GM21576 (cell line): ENCODE data around the gene TCIRG1.

ENCODE experiments used
- ATAC-seq: cut with Tn5 transposase; IDR thresholded peaks from one replicate; pipeline ENCODE4 v1.9.1; 2021; ENCODE audit warnings: mild to moderate bottlenecking, moderate library complexity; ENCODE audit not compliant: unreplicated experiment

TCIRG1 gene

DNA sequence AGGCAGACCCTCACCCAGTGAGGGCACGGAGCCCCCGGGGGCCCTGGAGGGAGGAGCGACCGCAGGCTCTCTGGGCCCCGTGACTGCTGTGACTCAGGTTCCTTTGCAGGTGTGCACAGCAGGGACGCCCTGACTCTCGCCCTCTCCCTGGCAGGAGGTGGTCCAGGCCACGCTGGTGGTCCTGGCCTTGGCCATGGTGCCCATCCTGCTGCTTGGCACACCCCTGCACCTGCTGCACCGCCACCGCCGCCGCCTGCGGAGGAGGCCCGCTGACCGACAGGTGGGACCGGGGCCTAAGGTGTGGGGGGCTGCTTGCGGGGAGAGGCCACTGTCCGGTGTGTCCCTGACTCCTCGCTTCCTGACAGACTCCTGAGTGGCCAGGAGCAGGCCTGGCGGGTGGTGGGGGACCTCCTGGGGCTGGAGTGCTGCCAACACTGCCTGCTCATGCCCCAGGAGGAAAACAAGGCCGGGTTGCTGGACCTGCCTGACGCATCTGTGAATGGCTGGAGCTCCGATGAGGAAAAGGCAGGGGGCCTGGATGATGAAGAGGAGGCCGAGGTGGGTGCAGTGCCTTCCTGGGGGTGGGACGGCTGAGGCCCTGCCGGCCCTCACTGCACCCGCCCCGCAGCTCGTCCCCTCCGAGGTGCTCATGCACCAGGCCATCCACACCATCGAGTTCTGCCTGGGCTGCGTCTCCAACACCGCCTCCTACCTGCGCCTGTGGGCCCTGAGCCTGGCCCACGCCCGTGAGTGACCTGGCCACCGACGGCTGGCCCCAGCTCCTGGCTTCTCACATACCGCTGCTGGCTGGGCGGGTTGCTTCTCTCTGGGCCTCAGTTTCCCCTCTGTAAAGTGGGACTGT lies 10.9 kb downstream of the TCIRG1 start:
- no peak for ATAC-seq

DNA sequence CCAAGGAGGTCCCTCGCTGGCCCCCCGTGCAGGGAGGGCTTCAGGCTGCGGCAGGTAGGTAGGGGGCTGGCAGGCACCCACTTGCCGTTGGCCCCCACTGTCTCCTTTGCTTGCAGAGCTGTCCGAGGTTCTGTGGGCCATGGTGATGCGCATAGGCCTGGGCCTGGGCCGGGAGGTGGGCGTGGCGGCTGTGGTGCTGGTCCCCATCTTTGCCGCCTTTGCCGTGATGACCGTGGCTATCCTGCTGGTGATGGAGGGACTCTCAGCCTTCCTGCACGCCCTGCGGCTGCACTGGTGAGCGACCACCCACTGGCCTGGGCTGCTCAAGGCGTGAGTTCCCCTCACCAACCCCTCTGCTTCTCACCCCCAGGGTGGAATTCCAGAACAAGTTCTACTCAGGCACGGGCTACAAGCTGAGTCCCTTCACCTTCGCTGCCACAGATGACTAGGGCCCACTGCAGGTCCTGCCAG lies 11.6 kb downstream of the TCIRG1 start:
- no peak for ATAC-seq

DNA sequence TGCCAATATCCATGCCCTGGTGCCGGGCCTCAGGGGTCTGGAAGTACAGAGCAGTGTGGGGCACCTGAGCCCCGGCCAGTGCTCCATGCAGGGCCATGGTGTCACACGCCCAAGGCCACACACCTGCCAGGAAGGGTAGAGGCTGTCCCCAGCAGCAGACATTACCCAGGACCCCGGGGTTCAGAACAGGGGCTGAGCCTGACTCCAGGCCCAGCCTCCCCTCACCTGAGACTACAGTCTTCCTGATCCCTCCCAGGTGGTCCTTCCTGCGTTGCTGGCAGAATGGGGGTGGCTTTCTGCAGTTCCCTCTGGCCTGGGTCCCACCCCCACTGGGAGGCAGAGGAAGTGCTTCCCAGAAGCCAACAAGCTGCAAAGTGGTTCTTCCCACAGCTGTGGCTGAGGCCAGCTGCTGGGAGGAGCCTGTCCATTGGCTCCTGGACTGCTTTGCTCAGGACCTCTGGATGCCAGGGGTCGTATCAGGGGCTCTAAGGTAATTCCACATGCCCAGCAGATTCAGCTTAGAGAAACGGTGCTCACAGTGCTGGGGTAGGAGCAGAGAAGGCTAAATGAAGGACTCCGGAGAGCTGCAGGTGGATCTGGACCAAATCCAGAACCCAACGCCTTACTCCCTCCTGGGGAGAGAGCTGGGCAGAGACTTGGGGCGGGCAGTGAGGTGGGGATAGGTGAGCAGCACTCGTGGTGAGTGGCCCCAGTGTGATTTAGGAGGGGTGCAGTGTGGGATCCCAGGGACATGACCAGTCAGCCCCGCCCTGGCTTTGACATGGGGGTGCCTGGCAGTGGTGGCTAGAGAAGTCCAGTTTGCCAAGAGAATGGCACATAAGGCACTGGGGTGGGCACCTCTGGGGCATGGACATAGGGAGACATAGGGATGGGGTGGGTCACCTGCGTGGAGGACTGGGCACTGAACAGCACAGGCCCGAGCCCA lies 12.6 kb downstream of the TCIRG1 start:
- ATAC-seq, result no peak

DNA sequence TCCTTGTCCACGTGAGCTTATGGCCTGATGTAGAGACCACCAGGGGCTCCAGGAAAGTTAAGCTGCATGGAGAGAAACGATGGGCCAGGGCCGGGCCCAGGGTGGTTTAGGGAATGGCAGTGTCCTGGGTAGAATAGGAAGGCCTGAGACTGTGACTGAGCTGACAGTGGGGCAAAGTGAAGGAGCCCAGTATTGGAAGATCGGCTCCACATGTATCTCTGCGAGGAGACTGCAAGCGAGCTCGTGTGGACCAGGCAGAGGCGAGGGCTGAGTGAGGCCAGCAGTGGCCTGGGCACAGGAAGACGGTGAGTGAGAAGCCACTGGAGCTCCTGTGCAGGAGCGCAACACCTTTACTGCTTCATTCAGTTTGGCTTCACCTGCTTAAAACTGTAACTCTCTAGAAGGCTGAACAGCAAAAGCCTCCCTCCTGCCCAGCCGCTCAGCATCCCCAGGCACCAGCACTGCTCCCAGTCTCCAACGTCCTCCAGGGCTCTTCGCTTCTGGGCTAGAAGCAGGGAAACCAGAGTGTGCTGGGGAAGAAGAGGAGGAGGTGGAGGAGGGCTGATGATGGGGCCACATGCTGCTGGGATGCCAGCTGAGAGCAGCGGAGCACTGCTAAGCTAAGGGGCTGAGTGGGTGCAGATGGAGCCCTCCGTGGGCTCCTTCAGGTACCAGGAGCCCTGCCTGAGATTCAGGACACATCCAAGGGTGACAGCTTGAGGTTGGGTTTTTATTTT lies 13.5 kb downstream of the TCIRG1 start:
- no peak for ATAC-seq

DNA sequence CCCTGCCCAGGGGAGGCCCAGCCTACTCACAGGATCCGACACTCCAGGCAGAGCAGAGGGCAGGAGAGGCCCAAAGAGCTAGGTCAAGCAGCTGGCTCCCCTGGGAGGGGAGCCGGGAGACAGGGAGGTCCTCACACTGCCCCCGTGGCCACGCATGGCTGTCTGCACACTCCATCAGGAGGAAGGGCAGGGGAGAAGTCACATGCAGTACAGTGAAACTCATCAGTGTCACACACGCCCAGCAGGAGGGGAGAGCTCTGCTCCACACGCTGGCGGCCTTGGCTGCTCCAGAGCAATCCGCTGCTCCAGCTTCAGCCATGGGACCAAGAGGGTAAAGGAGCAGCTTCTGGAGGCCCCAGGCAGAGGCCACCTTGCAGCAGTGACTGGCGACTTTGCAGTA lies 14.3 kb downstream of the TCIRG1 start:
- no peak for ATAC-seq

DNA sequence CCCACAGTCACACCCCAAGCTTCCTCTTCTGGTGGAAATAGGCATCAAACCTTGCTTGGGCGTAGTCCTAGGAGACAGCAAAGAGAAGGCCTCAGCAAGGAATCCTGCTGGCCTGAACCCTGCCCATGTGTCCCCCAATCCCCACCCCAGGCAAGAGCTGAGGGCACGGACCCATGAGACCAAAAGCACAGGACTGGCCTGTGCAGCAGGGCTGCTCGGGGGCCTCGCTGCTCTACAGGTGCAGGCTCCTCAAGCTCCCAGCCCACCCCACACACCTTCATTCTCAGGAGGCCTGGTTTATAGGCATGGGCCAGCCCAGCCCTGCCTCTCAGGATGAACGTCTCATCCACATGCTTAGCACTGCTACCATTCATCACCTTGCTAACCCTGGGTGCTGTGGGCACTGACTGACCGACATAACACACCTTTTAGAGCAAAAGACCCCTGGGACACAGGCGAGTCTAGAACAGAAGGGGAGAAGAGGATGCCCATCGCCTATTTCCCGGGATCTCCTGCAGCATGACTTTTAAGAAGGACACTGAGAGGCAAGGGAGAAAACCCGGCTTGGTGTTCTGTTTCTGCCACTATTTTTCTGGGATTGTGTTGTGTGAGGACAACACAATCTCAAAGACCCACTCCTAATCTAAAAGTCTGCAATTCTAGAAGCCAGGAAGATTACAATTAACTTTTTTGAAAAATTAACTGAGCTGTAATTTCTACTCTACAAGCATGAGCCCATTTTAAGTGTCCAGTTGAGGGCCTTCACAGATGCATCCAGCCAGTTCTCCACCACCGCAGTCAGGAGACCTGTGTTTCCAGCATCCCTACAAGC lies 15.4 kb downstream of the TCIRG1 start:
- no peak for ATAC-seq

DNA sequence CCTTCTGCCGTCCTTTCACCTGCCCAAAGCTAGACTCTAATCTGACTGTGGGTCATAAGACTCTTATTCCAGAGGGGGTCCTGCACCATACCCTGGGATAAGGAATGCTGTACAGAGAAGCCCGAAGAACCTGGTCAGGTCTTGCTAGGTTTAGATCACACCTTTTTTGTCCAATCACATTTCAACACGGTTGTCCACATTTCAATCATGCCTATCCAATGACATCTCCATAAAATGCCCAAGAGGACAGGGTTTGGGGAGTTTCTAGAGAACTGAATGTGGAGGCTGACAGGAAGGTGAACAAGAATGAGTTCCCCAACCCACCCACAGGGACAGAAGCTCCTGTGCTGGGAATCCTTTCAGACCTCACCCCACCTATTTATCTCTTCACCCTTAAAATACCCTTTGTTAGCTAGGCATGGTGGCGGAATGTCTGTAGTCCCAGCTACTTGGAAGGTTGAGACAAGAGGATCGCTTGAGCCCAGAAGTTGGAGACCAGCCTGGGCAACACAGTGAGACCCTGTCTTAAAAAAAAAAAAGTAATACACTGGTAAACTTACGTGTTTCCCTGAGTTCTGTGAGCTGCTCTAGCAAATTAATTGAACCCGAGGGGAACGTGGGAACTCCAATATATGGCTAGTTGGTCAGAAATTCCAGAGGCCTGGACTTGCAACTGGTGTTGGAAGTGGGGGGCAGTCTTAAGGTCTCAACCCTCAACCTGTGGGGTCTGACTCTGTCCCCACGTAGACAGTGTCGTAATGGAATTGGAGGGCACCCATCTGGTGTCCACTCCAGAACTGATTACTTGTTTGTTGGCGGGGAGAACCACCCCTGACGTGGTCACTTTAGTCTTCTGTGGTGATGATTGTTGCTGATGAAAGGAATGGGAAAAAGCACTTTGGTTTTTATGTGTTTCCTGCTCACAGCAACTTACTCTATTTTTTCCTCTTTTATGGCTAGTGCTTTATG lies 17.8 kb downstream of the TCIRG1 start:
- ATAC-seq, result no peak

DNA sequence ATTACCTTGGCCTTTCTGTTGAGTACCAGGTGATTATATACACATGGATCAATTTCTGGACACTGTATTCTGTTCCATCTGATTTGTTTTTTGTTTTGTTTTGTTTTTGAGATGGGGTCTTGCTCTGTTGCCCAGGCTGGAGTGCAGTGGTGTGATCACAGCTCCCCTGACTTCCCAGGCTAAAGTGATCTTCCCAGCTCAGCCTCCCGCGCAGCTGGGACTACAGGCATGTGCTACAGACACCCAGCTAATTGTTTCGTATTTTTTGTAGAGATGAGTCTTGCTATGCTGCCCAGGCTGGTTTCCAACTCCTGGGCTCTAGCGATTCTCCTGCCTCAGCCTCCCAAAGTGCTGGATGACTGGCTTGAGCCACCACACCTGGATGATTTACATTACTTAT lies 19.0 kb downstream of the TCIRG1 start:
- no peak for ATAC-seq

DNA sequence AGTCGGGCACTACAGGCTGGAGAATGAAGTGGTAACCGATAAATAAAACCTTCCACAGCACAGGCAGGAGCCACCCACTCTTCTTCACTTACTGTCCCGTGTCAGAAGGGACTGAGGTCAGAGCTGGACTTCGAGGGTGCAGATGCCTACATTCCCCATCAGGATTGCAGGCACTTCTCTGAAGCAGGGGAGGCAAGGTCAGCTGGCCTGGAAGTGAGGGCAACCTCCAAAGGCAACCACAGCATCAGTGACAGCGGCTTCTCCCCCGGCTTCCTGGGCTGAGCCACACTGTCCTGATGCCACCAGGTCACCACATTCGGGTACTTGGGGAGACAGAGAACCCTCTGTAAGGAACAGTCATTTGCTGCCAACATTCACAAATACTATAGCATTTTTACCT lies 22.7 kb downstream of the TCIRG1 start:
- no peak for ATAC-seq

DNA sequence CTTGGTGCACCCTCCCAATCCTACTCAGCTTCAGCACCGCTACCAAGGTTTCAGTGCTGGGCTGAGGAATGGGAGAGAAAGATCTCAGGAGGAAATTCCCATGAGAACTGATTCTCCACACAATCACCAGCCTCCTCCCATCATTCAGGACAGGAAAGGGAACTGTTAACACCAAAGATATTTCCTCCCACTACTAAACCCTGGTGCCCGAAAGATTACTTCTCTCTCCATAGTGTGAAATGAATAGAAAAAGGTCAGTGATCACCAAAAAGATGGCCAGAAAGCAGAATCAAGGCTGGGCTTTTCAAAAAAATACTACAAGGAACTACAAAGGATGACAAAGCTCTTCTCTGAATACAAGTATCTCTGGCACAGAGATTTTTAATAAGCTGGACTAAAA lies 26.1 kb downstream of the TCIRG1 start:
- no peak for ATAC-seq

DNA sequence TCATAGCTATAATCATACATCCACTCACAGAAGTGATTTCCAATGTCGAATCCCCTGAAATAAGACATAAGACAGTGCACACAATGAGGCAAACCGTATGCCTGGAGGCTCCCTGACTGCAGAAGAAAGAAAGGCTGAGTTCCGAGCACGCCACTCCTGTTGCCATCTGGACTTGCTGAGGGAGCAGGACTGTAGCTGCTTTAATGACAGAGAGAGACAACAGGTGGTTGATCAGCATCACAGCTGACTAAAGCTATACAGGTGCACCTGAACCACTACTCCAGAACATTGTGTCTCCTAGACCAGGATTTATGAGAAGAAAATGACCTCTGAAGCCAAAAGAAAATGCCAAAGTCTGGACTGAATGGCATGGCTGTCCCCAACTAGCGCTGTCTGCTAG lies 27.0 kb downstream of the TCIRG1 start:
- ATAC-seq, result no peak

DNA sequence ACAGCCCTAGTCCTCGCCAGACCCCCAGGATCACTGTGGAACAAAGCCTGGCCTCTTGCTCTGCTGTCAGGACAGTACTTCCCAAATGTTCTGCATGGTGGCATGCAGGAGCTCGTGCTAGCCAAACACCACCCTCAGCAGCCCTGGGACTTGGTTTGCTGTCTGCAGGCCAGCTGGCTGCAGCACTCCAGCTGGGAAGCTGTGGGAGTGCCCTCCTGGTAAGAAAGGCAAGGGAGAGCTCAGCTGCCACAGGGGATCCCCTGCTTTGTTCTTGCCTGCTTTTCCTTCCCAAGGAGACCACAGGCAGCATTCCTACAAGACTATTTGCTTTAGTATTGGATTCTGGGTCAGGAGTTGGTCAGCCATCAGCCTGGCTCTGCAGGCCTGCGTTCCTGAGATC lies 27.9 kb downstream of the TCIRG1 start:
- no peak for ATAC-seq

DNA sequence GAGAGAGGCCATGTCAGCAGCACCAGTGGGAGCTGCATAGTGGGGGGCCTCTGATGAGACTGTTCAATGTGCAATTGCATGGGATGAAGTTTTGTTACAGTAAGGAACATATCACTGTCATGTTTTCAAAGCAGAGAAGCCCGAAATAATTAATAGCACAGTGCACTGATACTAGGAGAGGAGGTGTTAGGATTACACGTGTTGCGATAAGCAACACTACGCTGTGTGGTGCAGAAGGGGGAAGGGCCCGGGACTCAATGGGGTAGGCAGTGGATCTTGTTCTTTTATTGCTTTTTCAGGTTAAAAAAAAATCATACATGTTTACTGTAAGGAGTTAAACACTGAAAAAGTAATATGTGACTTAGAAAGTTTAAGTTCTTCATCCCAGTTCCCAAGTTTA lies 29.2 kb downstream of the TCIRG1 start:
- no peak for ATAC-seq

DNA sequence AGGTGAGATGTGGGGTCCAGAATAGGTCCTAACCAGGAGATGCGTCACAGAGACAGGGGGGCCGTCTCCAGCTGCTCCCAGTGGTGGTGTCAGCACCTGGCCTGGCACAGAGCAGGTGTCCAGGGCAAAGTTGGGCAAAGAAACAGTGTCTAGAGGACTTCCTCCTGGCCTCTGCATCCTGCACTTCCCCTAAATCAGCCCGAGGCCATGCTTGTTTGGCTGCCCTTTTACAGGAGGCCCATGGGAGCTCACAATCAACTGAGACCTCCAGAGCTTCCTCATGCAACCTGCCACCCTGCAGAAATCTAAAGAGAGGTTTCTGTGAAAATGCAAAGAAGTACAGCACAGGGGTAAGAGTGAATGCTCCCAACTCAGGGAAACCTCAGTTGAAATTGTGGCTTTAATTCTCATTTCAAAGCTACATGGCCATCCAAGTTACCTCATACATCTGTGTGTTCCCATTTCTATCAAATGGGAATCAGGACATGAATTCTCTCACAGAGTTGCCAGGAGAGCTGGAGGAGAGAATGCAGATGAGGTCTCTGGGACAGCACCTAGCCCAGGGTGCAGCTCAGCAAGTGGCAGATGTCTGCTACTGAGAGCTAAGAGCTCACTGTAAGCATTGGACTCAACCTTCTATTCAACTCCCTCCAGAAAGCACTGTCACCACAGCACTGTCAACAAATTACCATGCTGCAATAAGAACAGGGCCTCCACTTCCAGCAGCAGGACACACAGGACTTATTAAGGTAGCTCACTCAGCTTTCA lies 32.6 kb downstream of the TCIRG1 start:
- no peak for ATAC-seq

DNA sequence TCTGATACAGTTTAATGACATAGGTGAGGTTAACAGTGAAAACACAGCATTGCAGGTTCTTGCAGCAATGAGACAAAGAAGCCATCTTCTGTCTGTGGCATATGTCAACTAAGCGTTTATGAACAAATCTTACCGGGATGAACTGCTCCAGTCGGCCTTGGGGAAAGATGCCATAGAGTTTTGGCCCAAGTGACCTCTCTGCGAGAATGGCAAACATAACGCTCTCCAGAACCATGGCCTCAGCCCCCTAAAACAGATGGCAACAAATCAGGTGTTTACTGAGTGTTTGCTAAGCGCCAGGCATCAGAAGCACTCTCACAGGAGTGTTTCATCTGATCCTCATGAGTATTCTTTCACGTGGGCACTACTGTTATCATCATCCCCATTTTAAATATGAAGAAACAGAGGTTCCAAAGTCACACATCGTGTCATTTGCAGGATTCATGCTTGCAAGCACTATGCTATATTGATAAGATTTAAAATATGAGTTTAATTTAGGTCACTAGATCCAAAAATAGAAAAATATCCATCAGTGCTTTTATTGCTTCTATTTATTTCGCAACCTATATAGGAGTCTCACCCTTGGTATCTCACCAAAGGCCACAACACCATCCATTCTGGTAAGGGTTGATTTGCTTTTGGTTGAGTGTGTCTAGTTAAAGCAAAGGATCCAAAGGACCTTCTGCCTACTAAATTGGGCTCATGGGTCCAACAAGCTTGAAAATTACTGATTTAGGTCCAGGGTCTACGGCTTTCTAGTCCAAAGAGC lies 35.9 kb downstream of the TCIRG1 start:
- no peak for ATAC-seq

DNA sequence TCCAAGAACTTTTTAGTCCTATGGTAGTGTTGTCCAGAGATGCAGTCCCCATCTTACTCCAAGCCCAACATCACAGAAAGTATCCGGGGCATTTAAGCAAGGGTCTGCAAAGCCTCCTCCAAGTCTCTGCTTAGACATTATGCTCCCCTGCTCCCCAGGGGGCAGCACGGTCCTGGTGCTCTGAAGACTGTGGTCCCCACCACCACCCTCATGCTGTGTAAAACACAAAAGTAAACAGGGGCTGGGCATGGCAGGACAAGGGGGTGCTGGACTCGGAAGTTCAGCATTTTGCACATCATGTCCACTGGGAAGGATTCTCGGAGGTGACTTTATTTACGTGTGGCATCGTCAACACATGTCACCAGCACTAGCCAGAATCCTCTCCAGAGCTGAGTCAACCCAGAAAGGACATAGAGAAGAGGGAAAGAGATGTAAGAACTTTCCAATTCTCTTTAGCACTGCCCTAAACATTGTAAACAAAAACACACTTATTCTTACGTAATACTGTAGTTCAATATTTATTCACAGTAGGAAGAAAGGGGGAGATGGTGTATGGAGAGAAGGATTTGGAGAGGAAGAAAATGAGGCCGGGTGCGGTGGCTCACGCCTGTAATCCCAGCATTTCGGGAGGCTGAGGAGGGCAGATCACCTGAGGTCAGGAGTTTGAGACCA lies 37.7 kb downstream of the TCIRG1 start:
- no peak for ATAC-seq
